BJ (cell line): ENCODE data around the gene MAML2. TPM values are rescaled to one million over a fixed set of nuclear protein-coding genes. Genes with fewer than 3 reads are reported as not detected.

Experiments
- CTCF ChIA-PET: fragments of 350-600 bp; formaldehyde crosslinking; extraction: SDS; loops from one replicate; lab custom pipeline; 2021; ENCODE audit warnings: antibody characterized with exemption, inconsistent platforms; lab: Yijun Ruan, JAX
- POLR2A ChIA-PET: fragments of 300-600 bp; sonication (Branson Sonifier 250); formaldehyde crosslinking; extraction: SDS; loops from one replicate; lab custom pipeline; 2021; ENCODE audit warnings: antibody characterized with exemption; lab: Charles Lee
- DNase-seq: peaks from one replicate; pipeline ENCODE4 v3.0.0-alpha.2; 2011; ENCODE audit warnings: low read depth
- H3K27me3 ChIP-seq: 2 replicates; pipeline ENCODE4 v1.6.0; 2011; ENCODE audit warnings: low read length; ENCODE audit not compliant: control insufficient read depth, insufficient read depth
- H3K36me3 ChIP-seq: 2 replicates; pipeline ENCODE4 v1.5.1; 2011; ENCODE audit warnings: low read length; ENCODE audit not compliant: control insufficient read depth, insufficient read depth
- H3K4me3 ChIP-seq: 2 replicates; pipeline ENCODE4 v1.5.1; 2011; ENCODE audit warnings: low read depth, mild to moderate bottlenecking, control low read depth, low read length
- polyA plus RNA-seq: library from polyadenylated mRNA; depleted of rRNA; stranded (reverse); fragments of >200 nt; gene quantifications from 2 replicates; pipeline ENCODE4 v1.2.3, GENCODE V29; 2011
- TF ChIP-seq, protein P1 (sequence below): IDR thresholded peaks from 2 replicates; pipeline ENCODE4 v1.5.1; 2011; ENCODE audit warnings: low read depth, mild to moderate bottlenecking, control low read depth, inconsistent platforms, low read length, moderate library complexity; ENCODE audit not compliant: insufficient read depth

MAML2 gene
- polyA plus RNA-seq, 1 experiment, result 22.0 TPM

DNA sequence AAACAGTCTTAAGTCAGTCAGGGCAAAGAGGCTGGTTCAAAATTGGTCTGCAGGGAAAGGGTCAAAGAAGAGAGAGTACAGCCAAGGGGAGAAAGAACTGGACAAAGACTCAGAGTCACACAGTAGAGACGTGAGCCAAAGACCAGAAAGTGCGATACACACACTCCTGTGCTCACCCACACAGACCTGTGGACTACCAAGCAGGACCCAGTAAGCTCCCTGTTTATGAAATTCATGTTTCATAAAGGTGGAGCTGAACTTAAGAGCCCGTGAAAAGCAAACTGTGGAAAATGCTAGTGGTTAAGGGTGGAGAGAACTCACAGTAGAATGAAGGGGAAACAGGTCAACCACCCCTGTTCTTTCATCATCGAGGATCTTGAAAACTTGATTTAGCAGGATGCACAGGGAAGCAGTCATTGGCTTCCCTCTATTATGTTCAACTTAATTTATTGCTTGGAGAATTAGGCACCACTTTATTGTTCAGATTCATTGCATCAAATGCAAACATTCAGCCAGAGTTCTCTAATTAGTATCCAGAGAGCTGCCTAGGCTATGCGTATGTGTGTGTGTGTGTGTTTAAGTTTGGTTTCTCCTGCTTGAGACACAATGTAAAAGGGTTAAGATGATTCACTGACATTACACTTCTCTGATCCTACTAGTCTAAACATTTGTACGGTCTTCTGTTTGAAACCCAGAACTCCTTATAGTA is 258.2 kb downstream of the MAML2 start:
- TF ChIP-seq, protein P1, sequence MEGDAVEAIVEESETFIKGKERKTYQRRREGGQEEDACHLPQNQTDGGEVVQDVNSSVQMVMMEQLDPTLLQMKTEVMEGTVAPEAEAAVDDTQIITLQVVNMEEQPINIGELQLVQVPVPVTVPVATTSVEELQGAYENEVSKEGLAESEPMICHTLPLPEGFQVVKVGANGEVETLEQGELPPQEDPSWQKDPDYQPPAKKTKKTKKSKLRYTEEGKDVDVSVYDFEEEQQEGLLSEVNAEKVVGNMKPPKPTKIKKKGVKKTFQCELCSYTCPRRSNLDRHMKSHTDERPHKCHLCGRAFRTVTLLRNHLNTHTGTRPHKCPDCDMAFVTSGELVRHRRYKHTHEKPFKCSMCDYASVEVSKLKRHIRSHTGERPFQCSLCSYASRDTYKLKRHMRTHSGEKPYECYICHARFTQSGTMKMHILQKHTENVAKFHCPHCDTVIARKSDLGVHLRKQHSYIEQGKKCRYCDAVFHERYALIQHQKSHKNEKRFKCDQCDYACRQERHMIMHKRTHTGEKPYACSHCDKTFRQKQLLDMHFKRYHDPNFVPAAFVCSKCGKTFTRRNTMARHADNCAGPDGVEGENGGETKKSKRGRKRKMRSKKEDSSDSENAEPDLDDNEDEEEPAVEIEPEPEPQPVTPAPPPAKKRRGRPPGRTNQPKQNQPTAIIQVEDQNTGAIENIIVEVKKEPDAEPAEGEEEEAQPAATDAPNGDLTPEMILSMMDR, result no peak
- Histone ChIP-seq H3K36me3 (no peaks in the 10 kb centered on the region), H3K4me3 (no peak overlapping the region), H3K27me3 (no peaks in the 10 kb centered on the region)
- CTCF ChIA-PET, result interaction anchor here (1.0 to 1.4 kb wide), 2 partner anchors 104 to 236 kb away, joined by 3 to 5 read pairs; no protein-coding TSS in a partner anchor
- DNase-seq, result no peak
- POLR2A ChIA-PET, result no interaction called here

- POLR2A ChIA-PET, result no interaction called here
- H3K36me3 ChIP-seq, result peaks cover 1% of the 10 kb centered on the region; the same call in 1 of the 2 replicates
- no peak overlapping the region for H3K4me3 ChIP-seq
- TF ChIP-seq, protein P1, result no peak
- no peak for DNase-seq
- CTCF ChIA-PET, result no interaction called here
- H3K27me3 ChIP-seq, result no peaks in the 10 kb centered on the region
These were observed 260.1 kb downstream of the MAML2 start for GRCh38 chr11:96082936-96083335.

DNA sequence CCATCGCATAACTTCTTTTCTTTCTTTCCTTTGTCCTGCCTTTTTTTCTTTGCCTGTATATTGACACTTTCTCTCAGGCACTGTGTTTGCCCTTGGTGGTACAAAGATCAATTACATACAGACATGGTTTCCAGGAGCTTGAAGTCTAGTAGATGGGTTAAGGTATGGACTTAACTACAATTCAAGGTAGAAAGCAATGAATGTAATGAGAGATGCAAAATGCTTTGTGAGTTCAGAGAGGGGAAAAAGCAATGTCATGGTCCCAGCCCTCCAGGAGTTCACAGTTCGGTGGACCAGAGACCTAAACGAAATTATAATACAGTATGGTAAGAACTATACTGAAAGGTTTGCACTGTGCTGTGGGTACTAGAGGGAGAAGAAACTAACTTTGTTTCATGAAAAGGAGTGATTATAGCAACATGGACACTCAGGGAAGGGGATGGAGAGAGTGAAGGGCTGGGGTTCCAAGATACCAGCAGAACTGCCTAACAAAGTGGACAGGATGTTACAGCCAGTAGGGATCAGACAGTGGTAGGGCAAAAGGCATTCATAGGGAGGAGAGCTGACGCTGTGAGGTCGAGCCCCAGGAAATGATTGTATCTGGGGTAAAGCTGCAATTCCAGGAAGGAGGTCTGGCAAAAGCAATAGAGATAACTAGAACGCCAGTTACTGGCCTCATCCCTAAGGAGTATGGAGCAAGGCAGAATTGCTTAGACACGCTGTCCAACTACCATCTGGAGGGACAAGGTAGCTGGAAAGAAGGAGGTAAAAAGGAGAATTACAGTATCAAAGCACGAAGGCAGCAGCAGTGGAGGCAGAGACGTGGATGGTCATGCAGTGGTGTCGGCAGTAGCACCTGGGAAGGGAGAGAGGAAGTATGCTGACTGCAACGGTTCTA is 260.7 kb downstream of the MAML2 start:
- H3K27me3 ChIP-seq, result no peaks in the 10 kb centered on the region
- no peak for DNase-seq
- POLR2A ChIA-PET, result no interaction called here
- CTCF ChIA-PET, result interaction anchor here (1.4 kb wide), 1 partner anchor 9 kb away, joined by 5 read pairs; no protein-coding TSS in a partner anchor
- peaks cover 1% of the 10 kb centered on the region; the same call in 1 of the 2 replicates for H3K36me3 ChIP-seq
- TF ChIP-seq, protein P1, result no peak
- H3K4me3 ChIP-seq, result no peak overlapping the region

- POLR2A ChIA-PET, result no interaction called here
- Histone ChIP-seq H3K4me3 (no peak overlapping the region), H3K27me3 (no peaks in the 10 kb centered on the region), H3K36me3 (peaks cover 1% of the 10 kb centered on the region; the same call in 1 of the 2 replicates)
- CTCF ChIA-PET, result interaction anchor here (1.4 kb wide), 2 partner anchors 9 to 17 kb away, joined by 4 to 5 read pairs; no protein-coding TSS in a partner anchor
- no peak for DNase-seq
- TF ChIP-seq, protein P1, result no peak
These were observed 261.4 kb downstream of the MAML2 start for GRCh38 chr11:96081561-96081960.

DNA sequence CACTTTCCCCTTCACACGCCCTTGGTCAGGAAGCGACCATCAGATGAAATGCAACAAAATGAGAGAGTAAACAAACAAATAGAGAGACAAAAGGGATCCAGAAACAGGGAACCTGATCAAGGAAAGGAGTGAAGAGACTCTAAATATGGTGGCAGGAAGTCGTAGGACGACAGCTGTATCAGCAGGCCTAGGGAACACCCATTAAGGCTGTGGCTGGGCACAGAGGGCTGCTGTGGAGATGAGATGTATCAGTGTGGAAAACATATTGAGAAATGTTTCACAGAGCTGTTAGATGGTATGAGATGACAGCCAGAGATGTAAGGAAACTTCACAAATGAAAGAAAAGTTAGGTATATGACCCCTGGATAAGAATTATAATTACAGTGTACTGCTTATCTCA is 263.3 kb downstream of the MAML2 start:
- TF ChIP-seq, protein P1, result no peak
- Histone ChIP-seq H3K36me3 (peaks cover 1% of the 10 kb centered on the region; the same call in 1 of the 2 replicates), H3K4me3 (no peak overlapping the region), H3K27me3 (no peaks in the 10 kb centered on the region)
- CTCF ChIA-PET, result interaction anchor here (1.4 kb wide), 1 partner anchor 263 kb away, joined by 5 read pairs; the partner anchor contains the start of gene MAML2
- DNase-seq, result no peak
- POLR2A ChIA-PET, result no interaction called here
